ENCODE results near the gene ZFR2. TPM values are rescaled to one million over a fixed set of nuclear protein-coding genes. Genes with fewer than 3 reads are reported as not detected.
"Not testable (repeated sequence)": the region's sequence is repeated elsewhere in the genome, so short reads cannot be mapped to it uniquely, and the experiment has no call there.

The ZFR2 gene
- total RNA-seq, 1 donor from 2014 or later: 0.96 TPM

DNA sequence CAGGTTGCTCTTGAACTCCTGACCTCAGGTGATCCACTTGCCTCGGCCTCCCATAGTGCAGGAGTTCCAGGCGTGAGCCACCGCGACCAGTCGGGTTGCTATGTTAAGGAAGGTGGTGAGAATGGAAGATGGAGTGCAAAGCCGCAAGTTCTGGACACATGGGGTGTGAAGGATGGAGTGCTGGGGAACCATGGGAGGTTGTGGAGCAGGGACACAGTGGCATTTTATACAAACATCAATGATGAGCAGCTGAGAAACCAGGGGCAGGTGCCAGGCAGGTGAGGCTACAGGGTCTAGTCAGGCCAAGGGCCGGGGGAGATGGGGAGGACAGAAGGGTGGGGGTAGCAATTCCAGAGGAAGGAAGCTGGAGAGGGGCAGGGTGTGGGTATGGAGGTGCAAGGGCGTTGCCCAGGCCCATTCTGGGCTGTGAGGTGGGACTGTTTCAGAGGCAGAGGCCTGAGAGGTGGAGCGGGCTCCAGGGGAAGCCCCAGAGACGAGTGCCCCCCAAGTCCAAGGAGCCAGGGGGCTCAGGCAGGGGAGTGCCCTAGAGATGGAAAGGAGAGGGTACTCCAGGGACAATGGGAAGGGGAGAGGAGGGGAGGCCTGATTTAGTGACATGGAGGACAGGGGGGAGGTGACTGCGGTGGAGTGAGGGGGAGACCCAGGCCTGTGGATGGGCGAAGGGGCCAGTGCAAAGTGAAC lies 94.9 kb downstream of the ZFR2 start:
- no peak for DNase-seq (ENCODE audit: low spot score)

DNA sequence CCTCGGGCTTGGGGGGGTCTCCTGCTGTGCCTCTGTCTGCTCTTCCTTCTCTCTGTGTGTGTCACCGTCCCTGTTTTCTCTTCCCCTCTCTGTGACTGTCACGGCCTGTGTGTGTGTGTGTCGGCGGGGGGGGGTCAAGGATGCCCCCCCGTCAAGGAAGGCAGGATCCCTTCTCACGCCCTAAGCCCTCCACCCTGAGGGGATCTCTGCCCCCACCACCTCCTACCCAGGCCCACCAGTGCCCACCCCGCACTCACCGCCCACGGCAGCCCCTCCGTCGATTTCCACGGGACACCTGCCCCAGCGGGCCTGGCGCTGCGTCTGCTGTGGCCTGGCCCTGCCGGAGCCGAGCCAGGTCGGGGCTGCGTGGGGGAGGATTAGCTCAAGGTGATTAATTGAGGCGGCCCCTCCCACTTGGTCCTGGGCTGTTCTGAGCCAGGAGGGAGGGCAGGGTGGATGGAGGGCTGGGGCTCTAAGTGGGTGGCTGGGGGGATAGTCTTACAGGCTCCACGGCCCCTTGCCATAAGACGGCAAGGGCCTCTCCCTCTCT lies 96.9 kb downstream of the ZFR2 start, which contains the start of gene RAX2:
RAX2 (minus strand) TSS at position 323 of the 550 bp plus-strand sequence. CDS start 486 bp downstream, outside the sequence.
- no peak for DNase-seq (ENCODE audit: low spot score)

DNA sequence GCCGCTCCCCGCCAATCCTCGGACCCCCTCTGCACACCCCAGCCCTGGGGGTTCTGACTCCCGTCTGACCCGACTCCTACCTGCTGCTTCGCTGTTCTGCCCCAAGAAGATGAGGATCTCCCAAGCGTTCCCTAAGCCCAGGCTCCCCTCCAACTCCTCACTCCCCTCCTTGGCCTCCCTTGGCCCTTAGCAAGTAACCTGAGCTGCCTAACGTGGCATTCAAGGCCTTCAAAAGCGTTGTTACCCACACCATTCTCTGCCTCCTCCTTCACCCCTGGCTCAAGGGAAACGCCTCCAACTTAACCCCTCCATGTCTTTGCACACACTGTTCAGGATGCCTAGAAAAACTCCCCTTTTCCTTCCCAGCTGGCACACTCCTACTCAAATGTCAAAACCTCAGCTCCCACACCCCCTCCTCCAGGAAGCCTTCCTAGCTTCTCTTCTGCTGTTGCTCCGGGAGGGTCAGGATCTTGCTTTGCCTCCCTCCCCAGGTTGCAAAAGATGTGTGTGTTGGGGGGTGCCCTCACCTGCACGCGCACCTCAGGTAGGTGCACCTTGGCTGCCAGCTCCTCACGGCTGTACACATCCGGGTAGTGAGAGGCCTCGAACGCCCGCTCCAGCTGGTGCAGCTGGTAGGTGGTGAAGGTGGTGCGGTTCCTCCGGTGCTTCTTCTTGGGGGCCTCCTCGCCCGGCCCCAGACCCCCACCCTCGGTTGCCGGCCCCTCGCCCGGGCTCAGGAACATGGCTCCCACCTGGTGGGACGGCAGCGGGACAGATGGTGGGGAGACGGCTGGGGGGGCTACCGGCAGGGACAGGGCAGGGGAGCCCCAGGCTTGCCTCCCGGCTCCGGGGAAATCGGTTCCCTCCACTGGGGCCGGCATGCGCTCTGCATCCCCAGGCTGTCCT lies 97.6 kb downstream of the ZFR2 start:
- DNase-seq (ENCODE audit: low spot score): no peak

DNA sequence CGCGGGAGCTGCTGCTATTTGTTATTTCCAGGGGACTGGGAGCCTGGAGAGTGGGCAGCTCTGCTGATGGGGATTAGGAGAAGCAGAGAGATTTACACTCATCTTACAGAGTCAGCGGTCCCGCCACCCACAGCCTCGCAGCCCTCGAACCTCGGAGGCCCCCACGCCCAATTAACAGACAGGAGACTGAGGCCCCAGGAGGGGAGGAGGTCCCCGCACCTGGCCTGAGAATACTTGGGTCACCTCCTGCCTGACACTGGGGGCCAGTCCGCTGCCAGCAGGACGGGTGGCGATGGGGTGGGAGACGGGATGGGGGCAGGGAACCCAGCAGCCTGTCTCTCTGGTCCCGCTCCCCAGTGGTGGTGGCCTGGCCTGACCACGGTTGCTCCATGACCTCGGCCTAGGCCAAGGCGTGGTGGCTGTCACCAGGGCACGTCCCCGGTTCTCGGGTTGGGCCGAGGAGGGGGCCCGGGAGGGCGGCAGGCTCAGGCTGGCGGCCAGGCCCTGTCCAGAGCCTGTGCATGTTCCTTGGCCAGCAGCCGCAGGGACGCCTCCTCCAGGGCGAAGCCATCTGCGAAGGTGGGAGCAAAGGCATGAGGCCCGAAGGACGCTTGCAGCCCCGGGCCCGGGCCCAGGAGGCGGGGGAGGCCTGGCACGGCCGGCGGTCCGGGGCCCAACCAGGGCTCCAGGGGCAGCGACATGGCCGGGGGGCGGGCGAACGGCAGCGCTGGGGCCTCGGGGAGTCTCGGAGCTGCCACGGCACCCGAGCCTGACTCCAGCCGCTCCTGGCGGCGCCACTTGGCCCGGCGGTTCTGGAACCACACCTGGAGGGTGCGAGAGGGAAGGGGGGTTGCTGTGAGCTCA lies 98.5 kb downstream of the ZFR2 start:
- no peak for DNase-seq (ENCODE audit: low spot score)

DNA sequence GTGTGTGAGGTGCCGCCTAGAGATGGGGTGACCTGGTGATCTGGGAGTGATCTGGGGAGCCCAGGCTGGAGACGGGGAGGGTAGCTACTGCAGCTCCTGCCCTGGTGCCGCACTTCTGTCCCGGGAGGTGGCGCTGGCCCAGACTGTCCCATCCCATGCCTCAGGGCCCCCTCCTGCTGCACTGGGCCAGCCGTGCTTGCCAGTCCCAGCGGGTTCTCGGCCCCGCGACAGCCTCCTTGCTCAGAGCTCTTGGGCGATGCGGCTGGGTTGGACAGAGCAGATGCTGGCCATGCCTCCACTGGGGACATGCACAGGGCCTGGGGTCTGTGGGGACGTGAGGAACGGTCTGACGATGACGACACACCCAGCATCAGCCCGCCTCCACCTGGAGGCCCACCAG lies 99.3 kb downstream of the ZFR2 start:
- no peak for DNase-seq (ENCODE audit: low spot score)

DNA sequence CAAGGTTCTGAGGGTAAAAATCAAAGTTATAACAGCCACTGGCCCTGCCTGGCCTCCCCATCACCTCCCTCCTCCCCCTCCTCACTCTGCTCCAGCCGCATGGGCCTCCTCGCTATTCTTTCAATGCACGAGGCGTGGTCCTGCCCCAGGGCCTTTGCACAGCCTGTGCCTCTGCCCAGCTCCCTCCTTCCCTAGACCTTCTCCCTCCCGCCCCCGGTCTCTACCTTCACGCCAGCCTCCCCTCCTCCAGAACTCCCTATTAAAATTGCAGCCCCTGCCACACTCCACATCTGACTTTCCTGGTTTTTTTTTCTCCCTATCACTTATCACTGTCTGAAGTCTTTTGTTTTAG lies 100.1 kb downstream of the ZFR2 start:
- DNase-seq (ENCODE audit: low spot score): no peak

DNA sequence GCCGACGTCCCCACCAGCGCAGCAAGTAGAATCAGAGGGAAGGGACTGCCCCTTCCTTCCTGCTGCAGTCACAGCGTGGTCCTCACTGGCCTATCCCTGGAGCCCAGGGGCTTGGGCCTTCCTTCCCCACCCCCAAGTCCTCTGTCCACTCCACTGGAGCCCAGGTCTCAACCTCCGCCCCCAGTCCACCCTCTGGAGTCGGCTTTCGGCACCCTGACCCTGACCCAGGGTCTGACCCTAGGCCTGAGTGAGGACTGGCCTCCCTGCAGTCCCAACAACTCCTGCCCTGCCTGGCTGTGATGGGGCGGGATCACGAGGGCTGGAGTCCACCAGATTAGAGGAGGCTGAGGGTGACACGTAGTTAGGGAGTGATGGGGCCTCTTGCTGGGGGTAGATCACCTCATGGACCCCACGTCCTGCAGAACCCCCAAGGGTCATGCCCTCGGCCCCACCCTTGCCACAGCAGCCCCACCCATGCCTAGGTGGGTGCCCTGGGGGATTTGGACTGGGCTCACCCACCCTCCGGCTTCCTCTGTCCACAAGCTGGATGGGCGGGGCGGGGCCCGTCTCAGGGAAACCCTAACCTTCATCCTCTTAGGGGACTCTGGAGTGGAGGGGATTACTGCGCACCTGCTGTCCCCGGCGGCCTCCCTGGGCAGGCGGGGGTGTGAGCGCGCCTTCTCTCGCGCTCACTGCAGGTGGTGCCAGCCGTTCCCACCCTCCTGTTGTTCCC lies 100.7 kb downstream of the ZFR2 start:
- no peak for DNase-seq (ENCODE audit: low spot score)

DNA sequence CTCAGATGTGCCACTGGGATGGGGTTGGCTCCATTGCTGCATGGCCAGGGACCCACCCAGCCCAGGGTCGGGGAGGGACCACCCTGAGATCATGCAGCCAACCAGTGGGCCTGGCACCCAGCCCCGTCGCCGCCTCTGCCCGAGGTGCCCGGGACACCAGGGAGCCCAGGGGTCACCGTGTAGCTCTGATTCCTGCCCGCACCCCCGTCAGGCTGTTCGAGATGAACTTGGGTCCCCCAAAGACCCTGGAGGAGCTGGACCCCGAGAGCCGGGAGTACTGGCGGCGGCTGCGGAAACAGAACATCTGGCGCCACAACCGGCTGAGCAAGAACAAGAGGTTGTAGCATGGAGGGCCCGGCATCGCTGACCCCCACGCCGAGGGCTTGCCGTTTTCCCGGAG lies 101.8 kb downstream of the ZFR2 start:
- DNase-seq (ENCODE audit: low spot score): no peak

DNA sequence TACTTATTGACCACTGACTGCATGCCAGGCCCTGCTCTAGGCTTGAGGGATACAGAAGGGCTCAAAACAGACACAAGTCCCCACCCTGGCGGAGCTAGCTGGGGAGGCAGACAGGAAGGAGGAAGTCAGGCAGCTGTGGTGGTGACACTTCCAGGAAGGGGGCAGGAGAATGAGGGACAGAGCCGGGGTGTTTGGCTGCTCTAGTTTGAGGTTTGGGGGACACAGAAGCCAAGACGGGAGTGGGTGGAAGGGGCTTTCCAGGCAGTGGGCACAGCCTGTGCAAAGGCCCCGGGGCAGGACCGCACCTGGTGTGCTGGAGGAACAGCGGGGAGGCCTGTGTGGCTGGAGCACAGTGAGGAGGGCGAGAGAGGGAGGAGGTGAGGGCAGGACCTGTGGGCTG lies 102.3 kb downstream of the ZFR2 start:
- DNase-seq (ENCODE audit: low spot score): no peak

DNA sequence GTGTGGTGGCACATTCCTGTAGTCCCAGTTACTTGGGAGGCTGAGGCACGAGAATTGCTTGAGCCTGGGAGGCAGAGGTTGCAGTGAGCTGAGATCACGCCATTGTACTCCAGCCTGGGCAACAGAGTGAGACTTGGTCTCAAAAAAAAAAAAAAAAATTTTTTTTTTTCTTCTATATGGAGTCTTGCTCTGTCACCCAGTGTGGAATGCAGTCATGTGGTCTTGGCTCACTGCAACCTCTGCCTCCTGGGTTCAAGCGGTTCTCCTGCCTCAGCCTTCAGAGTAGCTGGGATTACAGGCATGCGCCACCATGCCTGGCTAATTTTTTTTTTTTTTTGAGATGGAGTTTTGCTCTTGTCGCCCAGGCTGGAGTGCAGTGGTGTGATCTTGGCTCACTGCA lies 103.1 kb downstream of the ZFR2 start:
- DNase-seq (ENCODE audit: low spot score): not testable (repeated sequence)

DNA sequence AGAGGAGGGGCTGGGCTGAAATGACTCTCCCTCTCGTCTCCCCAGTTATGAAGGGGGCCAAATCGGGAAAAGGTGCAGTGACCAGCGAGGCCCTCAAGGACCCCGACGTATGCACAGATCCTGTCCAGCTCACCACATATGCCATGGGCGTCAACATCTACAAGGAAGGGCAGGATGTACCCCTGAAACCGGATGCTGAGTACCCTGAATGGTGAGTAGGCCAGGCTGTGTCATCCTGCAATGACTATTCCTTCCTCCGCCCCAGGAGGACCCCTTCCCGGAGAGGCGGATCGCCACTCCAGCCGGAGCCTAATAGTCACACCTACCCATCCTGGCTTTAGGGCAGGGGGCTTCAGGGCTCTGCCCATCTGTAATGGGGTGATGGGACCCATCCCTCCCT lies 103.7 kb downstream of the ZFR2 start:
- no peak for DNase-seq (ENCODE audit: low spot score)

DNA sequence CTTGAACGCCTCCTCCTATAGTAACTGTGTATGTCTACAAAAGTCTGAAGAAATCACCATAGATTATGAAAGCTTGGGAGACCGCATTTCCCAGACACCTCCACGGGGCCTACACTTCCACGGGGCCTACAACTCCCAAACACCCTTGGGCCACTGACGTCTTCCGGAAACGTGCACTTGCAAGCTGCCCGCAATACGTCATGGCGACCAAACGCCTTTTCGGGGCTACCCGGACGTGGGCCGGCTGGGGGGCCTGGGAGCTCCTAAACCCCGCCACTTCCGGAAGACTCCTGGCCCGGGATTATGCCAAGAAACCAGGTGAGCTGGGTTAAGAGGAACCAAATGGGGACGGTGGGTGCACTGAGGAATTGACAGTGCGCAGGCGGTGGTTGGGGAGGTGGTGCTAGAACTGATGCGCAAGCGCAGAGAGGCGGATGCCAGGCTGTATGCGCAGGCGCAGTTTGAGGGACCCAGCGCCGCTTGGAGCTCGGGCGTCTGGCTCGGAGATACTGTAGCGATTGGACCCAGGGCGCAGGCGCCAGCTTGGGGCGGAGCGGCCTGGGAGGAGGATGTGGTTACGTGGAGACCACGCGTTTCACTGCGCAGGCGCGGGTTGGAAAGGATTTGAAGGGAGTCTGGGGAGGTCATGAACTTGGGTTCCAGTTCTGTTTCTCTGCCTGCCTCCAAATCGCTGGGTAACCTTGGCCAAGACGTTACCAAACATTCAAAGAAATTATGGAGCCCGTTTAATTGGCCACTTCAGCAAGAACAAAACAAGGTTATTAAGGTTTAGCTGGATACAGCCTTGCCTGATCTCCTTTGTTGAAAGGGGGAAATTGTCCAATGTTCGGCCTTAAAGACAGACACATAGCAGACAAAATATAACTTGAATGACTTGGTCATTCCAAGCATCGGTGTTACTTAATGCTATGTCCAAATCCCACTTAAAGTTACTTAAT lies 106.1 kb downstream of the ZFR2 start, which contains the start of gene MRPL54:
MRPL54 (plus strand) TSS at position 182 of the 959 bp plus-strand sequence; CDS start at position 201, 19 bp downstream.
- DNase-seq (ENCODE audit: low spot score): peak; percentile 100

DNA sequence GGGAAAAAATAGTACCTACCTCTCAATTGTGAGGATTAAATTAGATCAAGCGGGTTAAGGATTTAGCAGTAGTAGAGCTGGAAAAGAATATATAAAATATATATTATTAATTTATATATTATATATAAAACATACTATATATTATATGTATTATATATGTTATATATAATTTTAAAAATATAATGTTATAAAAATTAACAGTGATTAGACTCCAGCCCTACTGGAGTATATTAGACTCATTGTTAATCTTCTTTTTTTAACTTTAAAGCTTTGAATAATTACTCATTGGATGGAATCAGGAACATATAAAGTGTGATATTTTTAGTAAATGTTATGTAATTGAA lies 106.7 kb downstream of the ZFR2 start:
- DNase-seq (ENCODE audit: low spot score): no peak

DNA sequence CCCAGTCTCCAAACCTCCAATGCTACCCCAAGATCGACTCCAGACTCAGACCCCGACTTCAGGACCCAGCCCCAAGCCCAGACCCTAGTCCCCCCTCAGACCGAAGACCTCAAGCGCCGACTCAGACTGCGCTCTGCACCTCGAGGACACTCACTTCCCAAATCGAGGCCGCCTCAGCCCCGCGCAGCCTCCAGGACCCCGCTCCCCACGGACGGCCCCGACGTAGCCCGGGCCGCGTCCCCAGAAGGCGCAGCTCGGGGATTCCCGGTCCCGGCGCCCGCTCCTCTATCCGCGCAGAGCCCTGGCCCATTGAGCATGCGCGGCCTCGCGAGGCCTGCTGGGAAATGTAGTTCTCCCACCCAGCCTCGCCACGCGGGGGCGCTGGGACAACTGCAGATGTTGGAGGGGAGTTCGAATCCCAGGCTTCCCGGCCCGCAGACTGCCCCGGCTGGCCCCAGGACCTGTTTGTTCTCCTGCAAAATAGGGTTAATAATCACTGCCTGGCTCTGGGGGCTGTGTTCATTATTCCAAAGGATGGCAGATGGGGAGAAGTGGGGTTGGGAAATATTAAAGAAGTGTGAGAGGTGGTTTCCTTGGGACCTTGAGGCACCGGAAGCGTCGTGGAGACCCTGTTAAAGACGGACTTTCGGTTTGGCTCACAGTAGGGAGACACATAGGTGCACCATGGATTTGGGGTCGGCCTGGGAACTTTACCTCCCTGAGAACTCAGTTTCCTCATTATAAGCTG lies 107.3 kb downstream of the ZFR2 start, which contains the start of gene APBA3:
APBA3 (minus strand) TSS at position 311 of the 748 bp plus-strand sequence. CDS start 1,428 bp downstream, outside the sequence.
- peak; percentile 91 for DNase-seq (ENCODE audit: low spot score)

DNA sequence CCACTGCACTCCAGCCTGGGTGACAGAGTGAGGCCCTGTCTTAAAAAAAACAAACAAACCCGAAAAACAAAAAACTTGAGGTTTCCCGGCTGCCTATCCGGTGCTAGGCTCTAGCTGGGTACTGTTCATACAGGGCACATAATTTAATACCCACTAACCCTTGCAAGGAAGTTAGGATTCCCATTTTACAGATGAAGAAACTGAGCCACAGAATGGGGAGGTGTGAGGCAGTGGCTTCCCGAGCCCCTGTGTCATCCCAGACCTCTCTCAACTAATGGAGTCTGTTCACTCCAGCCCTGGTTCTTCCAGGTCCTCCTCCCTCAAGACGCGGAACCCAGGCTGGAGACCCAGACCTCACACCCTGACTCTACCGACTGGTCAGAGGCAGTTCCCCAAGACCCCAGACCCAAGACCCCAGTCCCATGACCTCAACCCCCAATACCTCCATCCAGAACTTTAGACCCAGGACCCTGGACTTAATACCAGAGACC lies 107.9 kb downstream of the ZFR2 start:
- DNase-seq (ENCODE audit: low spot score): no peak

DNA sequence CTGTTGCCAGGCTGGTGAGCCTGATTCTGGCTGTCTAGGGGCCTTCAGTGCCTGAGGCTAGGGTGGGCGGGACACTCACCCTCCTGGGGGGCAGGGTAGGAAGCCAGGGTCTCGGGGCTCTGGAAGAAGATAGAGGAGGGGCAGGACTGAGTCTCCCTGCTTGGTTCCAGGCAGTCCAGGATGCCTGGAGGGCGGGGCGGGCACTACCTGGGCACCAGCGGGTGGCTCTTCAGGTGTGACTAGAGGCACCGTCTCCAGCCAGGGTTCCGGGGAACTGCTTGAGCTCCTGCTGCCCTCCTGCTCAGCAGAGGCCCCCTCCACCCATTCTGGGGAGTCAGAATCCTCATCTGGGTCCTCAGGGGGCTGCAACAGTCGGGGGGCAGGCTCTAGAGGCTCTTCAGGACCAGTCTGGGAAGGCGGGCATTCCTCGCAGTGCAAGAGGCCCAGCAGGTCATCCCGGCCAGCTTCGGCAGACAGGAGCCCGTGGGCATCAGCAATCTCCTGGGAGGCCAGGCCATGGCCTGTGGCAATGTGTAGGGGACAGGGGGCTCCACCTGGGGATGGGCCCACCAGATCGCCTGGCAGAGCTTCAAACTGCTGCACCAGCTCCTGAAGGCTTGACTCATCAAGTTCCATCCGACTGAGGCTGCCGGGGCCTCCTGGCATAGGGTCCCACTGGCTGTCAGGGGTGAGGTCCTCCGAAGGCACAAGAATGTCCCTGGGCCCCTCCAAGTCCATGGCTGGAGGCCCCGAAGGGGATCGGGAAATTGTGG lies 109.2 kb downstream of the ZFR2 start:
- no peak for DNase-seq (ENCODE audit: low spot score)

DNA sequence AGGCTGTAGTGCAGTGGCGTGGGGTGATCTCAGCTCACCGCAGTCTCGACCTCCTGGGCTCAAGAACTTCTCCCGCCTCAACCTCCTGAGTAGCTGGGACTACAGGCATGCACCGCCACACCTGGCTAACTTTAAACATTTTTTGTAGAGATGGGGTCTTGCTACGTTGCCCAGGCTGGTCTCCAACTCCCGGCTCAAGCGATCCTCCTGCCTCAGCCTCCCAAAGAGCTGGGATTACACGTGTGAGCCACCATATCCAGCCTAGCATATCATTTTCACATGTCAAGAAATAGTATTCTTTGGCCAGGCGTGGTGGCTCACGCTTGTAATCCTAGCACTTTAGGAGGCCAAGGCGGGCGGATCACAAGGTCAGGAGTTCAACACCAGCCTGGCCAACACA lies 110.5 kb downstream of the ZFR2 start:
- DNase-seq (ENCODE audit: low spot score): not testable (repeated sequence)

DNA sequence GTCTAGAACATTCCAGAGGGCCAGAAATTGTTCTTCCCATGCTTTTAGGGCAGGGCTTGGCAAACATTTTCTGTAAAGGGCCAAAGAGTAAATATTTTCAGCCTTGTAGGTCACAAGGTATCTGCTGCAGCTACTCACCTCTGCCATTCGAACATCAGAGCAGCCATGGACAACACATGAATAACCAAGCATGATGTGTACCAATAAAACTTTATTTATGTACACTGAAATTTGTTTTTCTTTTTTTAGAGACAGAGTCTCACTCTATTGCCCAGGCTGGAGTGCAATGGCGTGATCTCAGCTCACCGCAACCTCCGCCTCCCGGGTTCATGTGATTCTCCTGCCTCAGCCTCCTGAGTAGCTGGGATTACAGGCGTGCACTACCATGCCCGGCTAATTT lies 111.1 kb downstream of the ZFR2 start:
- DNase-seq (ENCODE audit: low spot score): not testable (repeated sequence)

Data from umbilical cord (tissue), 2 donors.